WTC11 (cell line): ENCODE data around the gene DHX30. TPM values are rescaled to one million over a fixed set of nuclear protein-coding genes. Genes with fewer than 3 reads are reported as not detected.

ENCODE experiments used
- ATAC-seq: fragments of 200-7000 bp; cut with Tn5 transposase; 2 replicates; pipeline ENCODE4 v1.10.0; 2021; ENCODE audit warnings: mild to moderate bottlenecking, moderate library complexity
- CTCF ChIA-PET: fragments of 300-600 bp; sonication (Branson Sonifier 250); formaldehyde crosslinking; loops from one replicate; lab custom pipeline; 2021; ENCODE audit warnings: antibody characterized with exemption; lab: Charles Lee
- POLR2A ChIA-PET: fragments of 350-600 bp; sonication (Branson Sonifier 250); formaldehyde crosslinking; loops from one replicate; lab custom pipeline; 2021; ENCODE audit warnings: antibody characterized with exemption; lab: Charles Lee
- DNase-seq: peaks from one replicate; pipeline ENCODE4 v3.0.0; 2021; ENCODE audit warnings: low spot score
- H3K27ac Mint-ChIP-seq: 2 replicates; pipeline ENCODE4 v1.8.0; 2021; ENCODE audit warnings: mixed read lengths
- H3K27me3 Mint-ChIP-seq: 2 replicates; pipeline ENCODE4 v1.8.0; 2021; ENCODE audit warnings: low read depth, mild to moderate bottlenecking, moderate library complexity, mixed read lengths
- H3K36me3 Mint-ChIP-seq: 2 replicates; pipeline ENCODE4 v1.8.0; 2021; ENCODE audit warnings: mixed read lengths
- H3K4me1 Mint-ChIP-seq: 2 replicates; pipeline ENCODE4 v1.8.0; 2022; ENCODE audit warnings: mixed read lengths
- H3K4me3 Mint-ChIP-seq: 2 replicates; pipeline ENCODE4 v1.8.0; 2021; ENCODE audit warnings: mild to moderate bottlenecking, moderate library complexity, mixed read lengths
- H3K9me3 Mint-ChIP-seq: 2 replicates; pipeline ENCODE4 v1.8.0; 2021; ENCODE audit warnings: mixed read lengths
- CBFB ChIP-seq: sonication (generic); formaldehyde crosslinking; IDR thresholded peaks from 2 replicates; pipeline ENCODE4 v1.8.1; 2022; ENCODE audit warnings: mild to moderate bottlenecking, low read depth, missing genetic modification reagents
- CREM ChIP-seq: sonication (generic); formaldehyde crosslinking; IDR thresholded peaks from 2 replicates; pipeline ENCODE4 v1.8.1; 2022; ENCODE audit warnings: mild to moderate bottlenecking, missing genetic modification reagents, moderate library complexity
- ETV6 ChIP-seq: sonication (generic); formaldehyde crosslinking; IDR thresholded peaks from 2 replicates; pipeline ENCODE4 v1.8.1; 2022; ENCODE audit warnings: mild to moderate bottlenecking, missing genetic modification reagents
- FOXP4 ChIP-seq: sonication (generic); formaldehyde crosslinking; IDR thresholded peaks from 2 replicates; pipeline ENCODE4 v1.8.0; 2022; ENCODE audit warnings: mild to moderate bottlenecking, missing genetic modification reagents
- GTF2I ChIP-seq: fragments of 250-450 bp; sonication (Bioruptor Pico); conservative IDR thresholded peaks from 2 replicates; pipeline ENCODE4 v1.4.0; 2021; ENCODE audit warnings: mild to moderate bottlenecking
- HMGXB4 ChIP-seq: sonication (generic); formaldehyde crosslinking; IDR thresholded peaks from 2 replicates; pipeline ENCODE4 v1.8.1; 2023; ENCODE audit warnings: mild to moderate bottlenecking, moderate library complexity, missing genetic modification reagents
- MAX ChIP-seq: sonication (generic); formaldehyde crosslinking; IDR thresholded peaks from 2 replicates; pipeline ENCODE4 v1.8.0; 2022; ENCODE audit warnings: mild to moderate bottlenecking, missing genetic modification reagents
- MYBL2 ChIP-seq: sonication (generic); formaldehyde crosslinking; IDR thresholded peaks from 2 replicates; pipeline ENCODE4 v1.8.1; 2023; ENCODE audit warnings: mild to moderate bottlenecking, moderate library complexity, missing genetic modification reagents
- NR3C1 ChIP-seq: sonication (generic); formaldehyde crosslinking; conservative IDR thresholded peaks from 2 replicates; pipeline ENCODE4 v1.8.1; 2023; ENCODE audit warnings: low read depth, mild to moderate bottlenecking, missing genetic modification reagents
- SMAD3 ChIP-seq: sonication (generic); formaldehyde crosslinking; IDR thresholded peaks from 2 replicates; pipeline ENCODE4 v1.8.0; 2022; ENCODE audit warnings: missing genetic modification reagents, mild to moderate bottlenecking, borderline replicate concordance
- SP1 ChIP-seq: sonication (generic); formaldehyde crosslinking; conservative IDR thresholded peaks from 2 replicates; pipeline ENCODE4 v1.8.1; 2022; ENCODE audit warnings: missing genetic modification reagents
- STAT6 ChIP-seq: sonication (generic); formaldehyde crosslinking; conservative IDR thresholded peaks from 2 replicates; pipeline ENCODE4 v1.8.1; 2023; ENCODE audit warnings: mild to moderate bottlenecking, low read depth, missing genetic modification reagents, moderate library complexity
- TEAD4 ChIP-seq: sonication (generic); formaldehyde crosslinking; IDR thresholded peaks from 2 replicates; pipeline ENCODE4 v1.8.0; 2022; ENCODE audit warnings: mild to moderate bottlenecking, missing genetic modification reagents
- TP53 ChIP-seq: sonication (generic); formaldehyde crosslinking; IDR thresholded peaks from 2 replicates; pipeline ENCODE4 v1.8.1; 2023; ENCODE audit warnings: mild to moderate bottlenecking, missing genetic modification reagents
- ZBTB43 ChIP-seq: sonication (generic); formaldehyde crosslinking; IDR thresholded peaks from 2 replicates; pipeline ENCODE4 v1.8.1; 2023; ENCODE audit warnings: mild to moderate bottlenecking, missing genetic modification reagents
- ZNF232 ChIP-seq: sonication (generic); formaldehyde crosslinking; IDR thresholded peaks from 2 replicates; pipeline ENCODE4 v1.8.0; 2022; ENCODE audit warnings: mild to moderate bottlenecking, missing genetic modification reagents
- total RNA-seq: library from RNA; stranded (reverse); gene quantifications from 3 replicates; pipeline ENCODE4 v1.2.3, GENCODE V29; 2021
- TF ChIP-seq, protein P1 (sequence below): fragments of 250-450 bp; sonication (Bioruptor Pico); IDR thresholded peaks from 2 replicates; pipeline ENCODE4 v1.9.0; 2021; ENCODE audit warnings: mild to moderate bottlenecking
- TF ChIP-seq, protein P2 (sequence below): sonication (generic); formaldehyde crosslinking; IDR thresholded peaks from 2 replicates; pipeline ENCODE4 v1.8.1; 2022; ENCODE audit warnings: low read depth, mild to moderate bottlenecking, moderate library complexity, missing genetic modification reagents, borderline replicate concordance
- TF ChIP-seq, protein P3 (sequence below): sonication (generic); formaldehyde crosslinking; IDR thresholded peaks from 2 replicates; pipeline ENCODE4 v1.8.1; 2023; ENCODE audit warnings: mild to moderate bottlenecking, missing genetic modification reagents

Gene DHX30
- total RNA-seq, 1 experiment from 2014 or later: 98.1 TPM

DNA sequence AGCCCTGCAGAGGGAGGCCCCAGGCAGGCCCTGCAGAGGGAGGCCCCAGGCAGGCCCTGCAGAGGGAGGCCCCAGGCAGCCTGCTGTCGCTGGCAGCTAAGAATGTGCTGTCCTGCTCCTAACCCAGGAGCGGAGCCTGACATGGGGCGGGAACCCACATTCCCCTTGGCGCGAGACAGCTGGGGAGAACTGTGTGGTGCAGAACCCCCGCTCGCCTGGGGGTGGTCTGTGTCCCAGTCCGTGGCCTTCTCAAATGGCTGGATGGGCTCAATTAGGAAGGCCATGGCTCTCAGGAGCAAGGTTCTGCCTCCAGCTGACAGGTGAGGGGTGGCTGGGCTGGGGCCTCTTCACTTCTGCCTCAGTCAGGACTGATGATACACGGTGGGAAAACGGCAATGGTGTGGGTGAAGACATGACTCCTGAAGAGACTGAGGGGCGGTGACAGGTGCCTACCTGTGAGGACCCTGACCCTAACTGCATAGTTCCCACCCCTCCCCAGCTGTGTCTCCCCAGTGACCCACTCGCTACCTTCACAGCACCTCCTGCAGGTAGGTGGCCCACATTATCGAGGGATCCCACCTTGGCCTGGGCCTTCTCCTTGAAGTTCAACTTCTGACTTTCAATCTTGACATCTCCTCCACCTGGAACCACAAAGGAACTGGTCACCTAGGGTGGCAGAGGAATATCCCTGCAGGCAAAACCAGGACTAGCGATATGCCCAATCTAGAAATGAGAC is 52.0 kb downstream of the DHX30 start (continued):
- TF ChIP-seq ZNF232 (no peak), SMAD3 (CRISPR knock-in tag) (no peak), MAX (CRISPR knock-in tag) (no peak), GTF2I (CRISPR knock-in tag) (no peak), ETV6 (CRISPR knock-in tag) (no peak), FOXP4 (CRISPR knock-in tag) (no peak)
- TF ChIP-seq, protein P1, sequence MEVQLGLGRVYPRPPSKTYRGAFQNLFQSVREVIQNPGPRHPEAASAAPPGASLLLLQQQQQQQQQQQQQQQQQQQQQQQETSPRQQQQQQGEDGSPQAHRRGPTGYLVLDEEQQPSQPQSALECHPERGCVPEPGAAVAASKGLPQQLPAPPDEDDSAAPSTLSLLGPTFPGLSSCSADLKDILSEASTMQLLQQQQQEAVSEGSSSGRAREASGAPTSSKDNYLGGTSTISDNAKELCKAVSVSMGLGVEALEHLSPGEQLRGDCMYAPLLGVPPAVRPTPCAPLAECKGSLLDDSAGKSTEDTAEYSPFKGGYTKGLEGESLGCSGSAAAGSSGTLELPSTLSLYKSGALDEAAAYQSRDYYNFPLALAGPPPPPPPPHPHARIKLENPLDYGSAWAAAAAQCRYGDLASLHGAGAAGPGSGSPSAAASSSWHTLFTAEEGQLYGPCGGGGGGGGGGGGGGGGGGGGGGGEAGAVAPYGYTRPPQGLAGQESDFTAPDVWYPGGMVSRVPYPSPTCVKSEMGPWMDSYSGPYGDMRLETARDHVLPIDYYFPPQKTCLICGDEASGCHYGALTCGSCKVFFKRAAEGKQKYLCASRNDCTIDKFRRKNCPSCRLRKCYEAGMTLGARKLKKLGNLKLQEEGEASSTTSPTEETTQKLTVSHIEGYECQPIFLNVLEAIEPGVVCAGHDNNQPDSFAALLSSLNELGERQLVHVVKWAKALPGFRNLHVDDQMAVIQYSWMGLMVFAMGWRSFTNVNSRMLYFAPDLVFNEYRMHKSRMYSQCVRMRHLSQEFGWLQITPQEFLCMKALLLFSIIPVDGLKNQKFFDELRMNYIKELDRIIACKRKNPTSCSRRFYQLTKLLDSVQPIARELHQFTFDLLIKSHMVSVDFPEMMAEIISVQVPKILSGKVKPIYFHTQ (CRISPR knock-in tag): no peak
- TF ChIP-seq, protein P2, sequence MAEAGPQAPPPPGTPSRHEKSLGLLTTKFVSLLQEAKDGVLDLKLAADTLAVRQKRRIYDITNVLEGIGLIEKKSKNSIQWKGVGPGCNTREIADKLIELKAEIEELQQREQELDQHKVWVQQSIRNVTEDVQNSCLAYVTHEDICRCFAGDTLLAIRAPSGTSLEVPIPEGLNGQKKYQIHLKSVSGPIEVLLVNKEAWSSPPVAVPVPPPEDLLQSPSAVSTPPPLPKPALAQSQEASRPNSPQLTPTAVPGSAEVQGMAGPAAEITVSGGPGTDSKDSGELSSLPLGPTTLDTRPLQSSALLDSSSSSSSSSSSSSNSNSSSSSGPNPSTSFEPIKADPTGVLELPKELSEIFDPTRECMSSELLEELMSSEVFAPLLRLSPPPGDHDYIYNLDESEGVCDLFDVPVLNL: no peak

DNA sequence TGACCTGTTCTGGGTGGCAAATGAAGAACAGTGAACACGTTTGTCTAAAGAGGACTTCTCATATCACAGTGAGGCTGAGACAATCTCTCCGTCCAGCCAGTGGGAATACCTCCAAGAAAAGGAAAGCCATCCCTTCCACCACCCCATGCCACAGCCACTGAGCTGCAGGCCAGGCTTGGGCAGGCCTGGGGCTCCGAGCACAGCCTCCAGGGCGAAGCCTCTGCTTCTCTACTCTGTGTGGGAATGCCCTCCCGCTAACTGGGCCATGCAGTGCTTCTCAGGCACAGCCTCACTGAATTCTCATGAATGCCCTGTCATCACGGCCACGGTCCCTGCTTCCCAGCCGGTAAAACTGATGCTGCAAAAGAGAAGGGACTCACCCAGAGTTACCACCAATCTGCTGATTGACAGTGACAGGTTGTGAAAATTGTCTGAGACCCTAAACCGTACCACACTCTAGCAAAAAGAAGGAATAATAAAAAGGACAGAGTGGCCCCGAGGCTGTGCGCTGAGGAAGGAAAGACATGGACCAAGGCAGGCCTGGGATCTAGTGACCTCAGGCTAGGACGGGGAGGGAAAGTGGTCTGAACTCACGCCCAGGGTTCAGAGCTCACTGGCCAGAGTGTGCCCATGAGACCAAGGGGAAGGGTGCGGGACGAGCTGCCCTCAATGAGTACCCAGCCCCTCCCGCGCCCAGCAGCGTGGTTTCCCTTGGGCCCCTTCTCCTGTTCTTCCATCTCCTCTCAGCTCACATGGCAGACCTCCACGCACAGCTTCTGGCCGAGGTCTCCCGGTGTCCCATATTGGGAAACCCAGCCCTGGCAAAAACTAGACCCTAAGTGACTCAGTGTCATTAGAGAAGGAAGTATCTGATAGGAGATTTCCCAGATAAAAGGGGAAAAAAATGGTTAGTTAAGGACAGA is 52.8 kb downstream of the DHX30 start:
- Mint-ChIP-seq H3K27ac (no peak overlapping the region; the same call in 1 of the 2 replicates), H3K9me3 (no peaks in the 10 kb centered on the region), H3K4me3 (no peak overlapping the region), H3K4me1 (no peaks in the 10 kb centered on the region), H3K36me3 (peaks cover 28% of the 10 kb centered on the region), H3K27me3 (no peaks in the 10 kb centered on the region)
- ATAC-seq (no peak), DNase-seq (no peak)
- POLR2A ChIA-PET: no interaction called here
- CTCF ChIA-PET: interaction anchor here (0.7 to 1.5 kb wide), 6 partner anchors 17 to 302 kb away, joined by 3 to 11 read pairs (median 4); no protein-coding TSS in a partner anchor
- TF ChIP-seq TP53 (CRISPR knock-in tag) (no peak), ZBTB43 (CRISPR knock-in tag) (no peak), MAX (CRISPR knock-in tag) (no peak), NR3C1 (CRISPR knock-in tag) (no peak), MYBL2 (CRISPR knock-in tag) (no peak), STAT6 (CRISPR knock-in tag) (no peak), HMGXB4 (no peak), CREM (CRISPR knock-in tag) (no peak), SP1 (CRISPR knock-in tag) (no peak), CBFB (CRISPR knock-in tag) (no peak), TEAD4 (CRISPR knock-in tag) (no peak)
- TF ChIP-seq, protein P3, sequence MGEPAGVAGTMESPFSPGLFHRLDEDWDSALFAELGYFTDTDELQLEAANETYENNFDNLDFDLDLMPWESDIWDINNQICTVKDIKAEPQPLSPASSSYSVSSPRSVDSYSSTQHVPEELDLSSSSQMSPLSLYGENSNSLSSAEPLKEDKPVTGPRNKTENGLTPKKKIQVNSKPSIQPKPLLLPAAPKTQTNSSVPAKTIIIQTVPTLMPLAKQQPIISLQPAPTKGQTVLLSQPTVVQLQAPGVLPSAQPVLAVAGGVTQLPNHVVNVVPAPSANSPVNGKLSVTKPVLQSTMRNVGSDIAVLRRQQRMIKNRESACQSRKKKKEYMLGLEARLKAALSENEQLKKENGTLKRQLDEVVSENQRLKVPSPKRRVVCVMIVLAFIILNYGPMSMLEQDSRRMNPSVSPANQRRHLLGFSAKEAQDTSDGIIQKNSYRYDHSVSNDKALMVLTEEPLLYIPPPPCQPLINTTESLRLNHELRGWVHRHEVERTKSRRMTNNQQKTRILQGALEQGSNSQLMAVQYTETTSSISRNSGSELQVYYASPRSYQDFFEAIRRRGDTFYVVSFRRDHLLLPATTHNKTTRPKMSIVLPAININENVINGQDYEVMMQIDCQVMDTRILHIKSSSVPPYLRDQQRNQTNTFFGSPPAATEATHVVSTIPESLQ (CRISPR knock-in tag): no peak
